Subcutaneous adipose tissue (tissue), 4 donors: Measurements from ENCODE around the gene CHST3. TPM values are rescaled to one million over a fixed set of nuclear protein-coding genes. Genes with fewer than 3 reads are reported as not detected.

Experiments
- total RNA-seq, 4 donors: library from RNA; depleted of rRNA; stranded (reverse); fragments of >200 nt; gene quantifications; one replicate each; pipeline ENCODE4 v1.1.0, GENCODE V29; 2016
- TF ChIP-seq, protein P1 (sequence below): fragments of 450-650 bp; IDR thresholded peaks from one replicate; pipeline ENCODE4 v1.5.1; 2016; ENCODE audit warnings: low read depth, mild to moderate bottlenecking, control low read depth, antibody characterized with exemption, moderate library complexity

CHST3 gene
- total RNA-seq, 4 donors from 2014 or later, result 11.2 to 26.3 (median 17.9) TPM

DNA sequence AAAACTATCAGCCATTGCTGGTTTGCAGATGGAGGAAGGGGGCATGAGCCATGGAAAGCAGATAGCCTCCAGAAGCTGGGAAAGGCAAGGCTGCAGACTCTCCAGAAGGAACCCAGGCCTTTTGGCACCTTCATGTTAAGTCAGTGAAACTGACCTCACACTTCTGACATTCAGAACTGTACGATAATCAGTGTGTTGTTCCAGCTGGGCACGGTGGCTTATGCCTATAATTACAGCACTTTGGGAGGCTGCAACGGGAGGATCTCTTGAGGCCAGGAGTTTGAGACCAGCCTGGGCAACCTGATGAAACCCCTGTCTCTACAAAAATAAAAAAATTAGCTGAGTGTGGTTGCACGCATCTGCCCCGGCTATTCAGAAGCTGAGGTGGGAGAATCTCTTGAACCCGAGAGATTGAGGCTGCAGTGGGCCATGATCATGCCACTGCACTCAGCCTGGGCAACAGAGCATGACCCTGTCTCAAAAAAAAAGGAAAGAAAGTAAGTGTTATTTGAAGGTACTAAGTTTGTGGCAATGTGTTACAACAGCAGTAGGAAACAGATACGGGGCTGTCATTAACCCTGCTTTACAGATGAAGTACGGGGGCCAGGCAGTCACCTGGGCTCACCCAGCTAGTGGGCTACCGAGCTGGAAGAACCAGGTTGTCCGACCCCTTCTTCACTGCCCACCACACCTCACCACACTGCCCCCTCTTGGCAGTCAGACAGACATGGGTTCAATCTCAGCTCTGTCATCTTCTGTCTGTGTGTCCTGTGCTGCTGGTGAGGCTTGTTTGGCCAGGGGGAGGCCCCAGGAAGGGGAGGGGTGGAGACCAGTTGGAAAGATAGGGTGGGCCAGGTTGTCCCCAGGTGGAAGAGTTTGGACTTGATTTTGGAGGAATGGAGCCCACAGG lies 18.3 kb downstream of the CHST3 start:
- TF ChIP-seq, protein P1, sequence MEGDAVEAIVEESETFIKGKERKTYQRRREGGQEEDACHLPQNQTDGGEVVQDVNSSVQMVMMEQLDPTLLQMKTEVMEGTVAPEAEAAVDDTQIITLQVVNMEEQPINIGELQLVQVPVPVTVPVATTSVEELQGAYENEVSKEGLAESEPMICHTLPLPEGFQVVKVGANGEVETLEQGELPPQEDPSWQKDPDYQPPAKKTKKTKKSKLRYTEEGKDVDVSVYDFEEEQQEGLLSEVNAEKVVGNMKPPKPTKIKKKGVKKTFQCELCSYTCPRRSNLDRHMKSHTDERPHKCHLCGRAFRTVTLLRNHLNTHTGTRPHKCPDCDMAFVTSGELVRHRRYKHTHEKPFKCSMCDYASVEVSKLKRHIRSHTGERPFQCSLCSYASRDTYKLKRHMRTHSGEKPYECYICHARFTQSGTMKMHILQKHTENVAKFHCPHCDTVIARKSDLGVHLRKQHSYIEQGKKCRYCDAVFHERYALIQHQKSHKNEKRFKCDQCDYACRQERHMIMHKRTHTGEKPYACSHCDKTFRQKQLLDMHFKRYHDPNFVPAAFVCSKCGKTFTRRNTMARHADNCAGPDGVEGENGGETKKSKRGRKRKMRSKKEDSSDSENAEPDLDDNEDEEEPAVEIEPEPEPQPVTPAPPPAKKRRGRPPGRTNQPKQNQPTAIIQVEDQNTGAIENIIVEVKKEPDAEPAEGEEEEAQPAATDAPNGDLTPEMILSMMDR, result no peak

DNA sequence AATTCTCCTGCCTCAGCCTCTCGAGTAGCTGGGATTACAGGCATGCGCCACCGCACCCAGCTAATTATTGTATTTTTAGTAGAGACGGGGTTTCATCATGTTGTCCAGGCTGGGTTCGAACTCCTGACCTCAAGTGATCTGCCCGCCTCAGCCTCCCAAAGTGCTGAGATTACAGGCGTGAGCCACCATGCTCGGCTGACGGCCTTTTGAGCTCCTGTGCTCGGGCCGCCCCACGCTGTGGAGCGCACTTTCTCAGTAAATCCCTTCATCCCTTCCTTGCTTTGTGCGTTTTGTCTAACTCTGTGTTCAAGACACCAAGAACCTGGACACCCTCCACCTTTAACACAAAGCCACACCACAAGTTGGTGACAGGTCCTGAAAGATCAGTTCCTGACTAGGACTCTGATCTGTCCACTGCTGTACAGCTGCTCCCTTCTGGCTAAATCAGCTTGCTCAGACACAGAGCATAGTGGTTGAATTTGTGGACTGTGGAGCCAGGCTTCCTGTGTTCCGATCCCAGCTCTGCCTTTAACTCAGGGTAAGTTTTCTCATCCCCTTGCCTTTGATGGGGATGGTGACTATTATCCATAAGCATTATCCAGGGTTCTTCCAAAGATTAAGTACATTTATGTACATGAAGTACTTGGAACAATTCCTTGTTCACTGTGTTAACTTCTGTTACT lies 20.1 kb downstream of the CHST3 start:
- TF ChIP-seq, protein P1, result no peak

DNA sequence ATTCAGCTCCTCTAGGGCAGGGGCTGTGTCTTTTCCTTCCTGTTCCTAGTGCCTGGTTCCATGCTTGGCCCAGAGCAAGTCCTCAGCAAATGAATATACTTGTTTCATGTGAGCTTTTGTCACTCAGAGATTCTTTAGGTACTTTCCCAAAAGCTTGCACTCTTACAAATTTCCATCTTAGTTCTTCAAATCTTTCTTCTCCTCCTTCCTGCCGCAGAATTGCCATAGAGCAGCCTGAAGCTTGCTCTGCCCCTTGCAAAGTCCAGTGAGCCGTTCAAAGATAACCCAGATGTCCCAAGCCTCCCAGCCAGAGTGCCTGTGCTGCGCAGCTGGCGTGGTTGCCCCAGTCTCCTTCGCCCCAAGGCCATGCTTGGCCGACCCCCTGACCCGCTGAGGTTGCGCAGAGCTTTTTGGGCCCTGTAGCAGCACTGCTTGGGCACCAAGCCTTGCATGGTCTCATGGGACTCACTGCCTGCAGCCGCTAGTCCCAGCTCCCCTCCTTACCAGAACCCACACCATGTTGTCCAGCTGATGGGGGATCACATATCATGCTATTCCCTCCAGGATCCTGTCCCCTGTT lies 20.7 kb downstream of the CHST3 start:
- TF ChIP-seq, protein P1, result no peak

DNA sequence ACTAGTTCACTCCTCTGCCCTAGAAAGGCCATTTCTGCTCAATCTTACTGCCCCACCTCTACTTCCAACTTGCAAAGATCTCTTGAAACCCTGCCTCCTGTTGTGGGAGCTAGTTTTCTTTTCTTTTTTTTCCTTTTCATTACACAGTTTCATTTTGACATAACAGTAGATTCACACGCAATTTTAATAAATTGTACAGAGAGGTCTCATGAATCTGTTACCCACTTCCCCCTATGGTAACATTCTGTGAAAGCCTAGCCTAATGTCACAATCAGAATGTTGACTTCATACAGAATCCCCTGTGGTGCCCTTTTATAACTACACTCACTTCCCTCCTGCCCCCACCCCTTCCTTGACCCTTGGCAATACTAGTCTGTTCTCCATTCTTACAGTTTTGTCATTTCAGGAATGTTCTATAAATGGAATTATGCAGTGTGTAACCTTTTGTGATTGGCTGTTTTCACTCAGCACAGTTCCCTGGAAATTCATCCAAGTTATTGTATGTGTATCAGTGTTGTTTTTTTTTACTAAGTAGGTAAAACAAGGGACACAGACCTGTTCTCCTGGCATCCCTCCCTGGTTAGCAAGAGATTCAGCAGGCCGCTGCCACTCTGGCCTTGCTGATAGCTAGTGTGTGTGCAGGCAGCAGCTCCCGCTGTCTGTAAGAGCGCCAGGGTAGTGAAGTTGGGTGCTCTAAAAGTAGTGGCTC lies 21.5 kb downstream of the CHST3 start:
- TF ChIP-seq, protein P1, result no peak

DNA sequence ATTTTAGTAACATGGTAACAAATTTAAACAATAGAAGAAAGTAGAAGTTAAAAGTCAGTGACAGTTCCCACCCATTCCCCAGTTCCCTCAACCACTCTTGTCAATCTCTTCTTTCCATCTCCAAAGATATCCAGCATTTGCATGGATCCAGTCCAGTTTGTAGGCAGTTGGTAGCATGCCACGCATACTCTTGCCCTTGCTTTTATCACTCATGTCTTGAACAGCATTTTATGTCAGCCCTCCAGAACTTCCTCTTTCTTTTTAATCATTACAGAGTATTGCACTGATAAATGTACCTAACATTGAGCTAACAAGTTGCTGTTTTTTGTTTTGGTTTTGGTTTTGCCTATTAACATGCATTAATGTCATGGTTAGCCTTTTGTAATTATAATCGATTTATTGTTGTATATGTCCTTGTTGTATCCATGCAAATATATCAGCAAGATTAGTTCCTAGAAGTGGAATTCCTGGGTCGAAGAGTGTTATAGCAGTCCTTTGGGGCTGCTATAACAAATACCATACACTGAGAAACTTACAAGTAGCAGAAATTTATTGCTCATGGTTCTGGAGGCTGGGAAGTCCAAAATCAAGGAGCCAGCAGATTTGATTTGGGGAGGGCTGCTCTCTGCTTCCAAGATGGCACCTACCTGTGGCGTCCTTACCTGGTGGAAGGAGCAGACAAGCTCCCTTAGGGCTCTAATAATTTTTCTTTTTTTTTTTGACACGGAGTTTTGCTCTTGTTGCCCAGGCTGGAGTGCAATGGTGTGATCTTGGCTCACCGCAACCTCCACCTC lies 25.7 kb downstream of the CHST3 start:
- TF ChIP-seq, protein P1, result no peak

DNA sequence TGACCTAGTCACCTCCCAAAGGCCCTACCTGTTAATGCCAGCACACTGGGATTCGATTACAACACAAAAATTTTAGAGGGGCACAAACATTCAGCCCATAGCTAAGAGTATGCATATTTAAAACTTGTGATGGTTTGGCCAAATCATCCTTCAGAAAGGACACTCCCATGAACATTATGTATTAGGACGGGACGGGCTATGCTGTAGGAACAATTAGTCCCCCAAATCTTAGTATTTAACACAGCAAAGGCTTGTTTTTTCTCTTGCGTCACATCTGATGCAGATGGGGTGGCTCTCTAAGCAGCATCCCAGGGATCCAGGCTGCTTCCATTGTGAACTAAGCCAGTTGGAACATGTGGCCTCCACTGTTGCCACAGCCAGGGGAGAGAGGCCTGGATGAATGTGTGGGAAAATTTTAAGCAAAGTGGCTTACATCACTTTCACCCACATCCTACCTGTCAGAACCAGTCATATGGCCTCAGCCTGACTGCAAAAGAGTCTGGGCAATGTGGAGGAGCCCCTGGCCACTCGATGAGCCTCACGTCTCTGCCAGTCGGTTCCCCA lies 26.6 kb downstream of the CHST3 start:
- TF ChIP-seq, protein P1, result no peak
